ENCODE data around the gene STARD3.

The STARD3 gene

DNA sequence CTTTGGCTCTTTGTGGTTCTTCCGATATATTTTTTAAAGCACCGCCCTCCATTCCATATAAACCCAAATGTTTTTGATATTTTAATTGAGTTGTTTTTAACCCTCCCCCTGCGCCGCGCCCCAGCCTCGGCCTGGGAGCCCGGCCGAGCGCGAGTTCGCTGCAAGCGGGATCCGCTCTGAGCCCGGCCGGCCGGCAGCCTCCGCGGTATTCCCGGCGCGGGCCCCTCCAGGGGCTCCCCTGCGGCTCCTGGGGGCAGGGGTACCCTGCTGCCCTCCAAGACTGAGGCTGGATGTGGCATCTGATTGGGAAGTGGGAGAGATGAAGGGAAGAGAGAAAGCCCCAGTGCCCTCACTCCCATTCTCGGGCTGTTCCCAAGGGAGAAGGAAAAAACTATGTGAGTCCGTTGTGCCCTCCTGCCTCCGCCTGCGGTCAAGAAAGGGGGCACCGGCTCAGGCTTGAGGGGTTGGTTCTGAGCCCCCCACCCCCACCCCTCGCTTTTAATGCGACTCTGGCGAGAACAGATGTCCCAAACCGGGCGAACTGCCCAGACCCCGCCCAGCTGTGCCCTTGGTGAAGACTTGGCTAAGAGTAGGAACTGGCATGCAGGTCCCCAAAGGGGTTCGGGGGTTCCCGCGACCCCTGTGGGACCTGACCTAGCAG is 37.8 kb upstream of the STARD3 start:
- H3K4me1 ChIP-seq (ENCODE audit: control insufficient read depth in 1 of 2, insufficient read depth in 2 of 2, low read length in 2 of 2) = peaks cover 0 to 27% of the 10 kb centered on the region in 2 donors
- no peaks in the 10 kb centered on the region for H3K36me3 ChIP-seq (ENCODE audit: control insufficient read depth in 1 of 2, insufficient read depth in 2 of 2, low read length in 2 of 2)
- no peak overlapping the region for H3K27ac ChIP-seq (ENCODE audit: low read length)
- no peaks in the 10 kb centered on the region for H3K9me3 ChIP-seq (ENCODE audit: control insufficient read depth in 1 of 2, low read length in 2 of 2)
- H3K4me3 ChIP-seq (ENCODE audit: low read depth in 1 of 2, low read length in 2 of 2) = peak overlapping the region in 1 of 2 donors; percentile 4
- H3K27me3 ChIP-seq (ENCODE audit: low read depth, low read length) = peaks cover 94% of the 10 kb centered on the region

DNA sequence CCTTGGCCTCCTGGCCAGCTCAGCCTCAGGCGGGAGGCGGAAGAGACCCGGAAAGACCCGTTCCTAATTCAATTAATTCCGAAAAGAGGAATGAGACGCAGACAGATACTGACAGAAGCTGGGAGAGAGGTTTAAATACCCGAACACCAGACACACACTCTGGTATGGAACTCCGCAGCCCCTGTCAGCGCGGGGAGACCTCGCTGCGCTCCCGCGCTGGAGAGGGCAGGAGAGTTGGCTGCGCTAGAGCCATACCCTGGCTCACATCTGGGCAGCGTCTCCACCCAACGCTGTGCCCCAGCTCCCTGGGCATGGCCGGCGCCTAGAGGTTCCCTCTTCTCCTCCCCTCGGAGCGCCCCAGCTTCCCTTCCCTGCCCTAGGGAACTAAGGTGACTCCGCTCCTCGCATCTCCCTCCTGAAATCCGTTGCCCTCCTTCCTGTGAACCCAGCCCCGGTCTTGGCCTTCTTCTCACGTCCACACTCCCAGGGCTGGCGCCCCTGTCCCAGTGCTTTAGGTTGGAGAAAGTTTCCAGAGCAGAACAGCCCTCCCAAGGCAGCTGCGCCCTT is 37.2 kb upstream of the STARD3 start:
- Histone ChIP-seq H3K4me3 (ENCODE audit: low read depth in 1 of 2, low read length in 2 of 2) (no peak overlapping the region), H3K27ac (ENCODE audit: low read length) (no peak overlapping the region), H3K27me3 (ENCODE audit: low read depth, low read length) (peaks cover 95% of the 10 kb centered on the region), H3K36me3 (ENCODE audit: control insufficient read depth in 1 of 2, insufficient read depth in 2 of 2, low read length in 2 of 2) (no peaks in the 10 kb centered on the region), H3K9me3 (ENCODE audit: control insufficient read depth in 1 of 2, low read length in 2 of 2) (no peaks in the 10 kb centered on the region), H3K4me1 (ENCODE audit: control insufficient read depth in 1 of 2, insufficient read depth in 2 of 2, low read length in 2 of 2) (peaks cover 0 to 31% of the 10 kb centered on the region in 2 donors)

DNA sequence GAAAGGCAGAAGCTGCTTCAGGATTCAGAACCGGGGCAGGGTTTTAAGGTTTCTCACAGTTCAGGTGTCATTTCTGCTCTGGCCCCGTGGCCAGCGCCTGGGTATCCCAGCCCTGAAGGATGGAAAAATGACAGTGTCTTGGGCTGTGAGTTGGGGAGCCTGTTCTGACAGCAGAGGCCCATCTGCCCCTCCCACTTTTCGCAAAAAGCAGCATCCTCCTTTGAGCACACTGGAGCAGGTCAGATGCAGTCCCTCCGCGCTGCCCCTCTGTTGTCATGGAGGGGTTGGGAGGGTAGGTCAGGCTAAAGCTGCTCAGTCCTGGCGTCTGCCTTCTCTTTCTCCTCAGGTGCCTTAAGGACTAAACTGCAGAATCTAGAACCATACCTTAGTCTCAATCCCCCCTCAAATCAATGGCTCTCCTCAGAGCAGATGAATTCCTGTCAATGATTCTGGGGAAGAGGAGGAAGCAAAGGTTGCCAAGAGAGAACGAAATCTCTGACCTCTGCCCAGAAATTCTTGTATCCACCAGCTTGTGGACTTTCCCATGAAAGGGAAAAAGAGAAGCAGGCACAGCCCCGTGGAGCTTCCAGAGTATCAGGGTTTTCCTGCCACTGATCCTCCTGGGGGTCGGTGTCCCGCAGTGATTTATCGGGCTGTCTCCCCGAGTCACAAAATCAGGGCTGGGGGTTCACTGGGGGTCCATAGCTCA is 36.5 kb upstream of the STARD3 start:
- Histone ChIP-seq H3K4me1 (ENCODE audit: control insufficient read depth in 1 of 2, insufficient read depth in 2 of 2, low read length in 2 of 2) (peaks cover 0 to 38% of the 10 kb centered on the region in 2 donors), H3K27ac (ENCODE audit: low read length) (no peak overlapping the region), H3K4me3 (ENCODE audit: low read depth in 1 of 2, low read length in 2 of 2) (no peak overlapping the region), H3K27me3 (ENCODE audit: low read depth, low read length) (peaks cover 95% of the 10 kb centered on the region), H3K36me3 (ENCODE audit: control insufficient read depth in 1 of 2, insufficient read depth in 2 of 2, low read length in 2 of 2) (no peaks in the 10 kb centered on the region), H3K9me3 (ENCODE audit: control insufficient read depth in 1 of 2, low read length in 2 of 2) (no peaks in the 10 kb centered on the region)

DNA sequence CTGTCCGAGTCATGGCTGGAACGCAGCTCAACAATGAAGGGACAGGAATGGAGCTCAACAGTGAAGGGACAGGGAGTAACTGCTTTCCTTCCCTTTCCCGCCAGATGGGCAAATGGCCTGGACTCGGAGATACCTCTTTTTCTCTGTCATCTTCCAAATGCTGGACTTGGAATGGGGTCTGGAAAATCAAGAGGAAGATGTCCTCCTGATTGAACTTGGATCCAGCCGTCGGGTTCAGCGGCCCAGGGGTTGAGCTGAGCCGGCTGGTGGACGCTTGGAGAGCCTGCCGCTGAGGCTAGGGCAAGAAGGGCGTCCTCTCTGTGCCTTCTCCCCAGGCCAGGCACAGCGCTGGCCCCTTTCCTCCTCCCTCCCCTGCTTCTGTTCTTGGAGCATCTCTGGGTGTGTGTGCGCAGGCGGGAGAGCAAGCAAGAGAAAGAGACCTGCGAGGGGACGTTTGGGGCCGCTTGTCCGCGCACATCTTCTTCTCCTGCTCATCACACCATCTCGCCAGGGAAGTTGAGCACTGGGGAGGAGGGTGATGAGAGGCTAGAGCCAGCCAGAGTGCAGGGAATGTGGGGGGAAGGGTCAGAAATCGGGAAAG is 35.8 kb upstream of the STARD3 start:
- Histone ChIP-seq H3K27me3 (ENCODE audit: low read depth, low read length) (peaks cover 95% of the 10 kb centered on the region), H3K9me3 (ENCODE audit: control insufficient read depth in 1 of 2, low read length in 2 of 2) (no peaks in the 10 kb centered on the region), H3K4me1 (ENCODE audit: control insufficient read depth in 1 of 2, insufficient read depth in 2 of 2, low read length in 2 of 2) (peaks cover 0 to 45% of the 10 kb centered on the region in 2 donors), H3K36me3 (ENCODE audit: control insufficient read depth in 1 of 2, insufficient read depth in 2 of 2, low read length in 2 of 2) (no peaks in the 10 kb centered on the region), H3K27ac (ENCODE audit: low read length) (no peak overlapping the region), H3K4me3 (ENCODE audit: low read depth in 1 of 2, low read length in 2 of 2) (no peak overlapping the region)

DNA sequence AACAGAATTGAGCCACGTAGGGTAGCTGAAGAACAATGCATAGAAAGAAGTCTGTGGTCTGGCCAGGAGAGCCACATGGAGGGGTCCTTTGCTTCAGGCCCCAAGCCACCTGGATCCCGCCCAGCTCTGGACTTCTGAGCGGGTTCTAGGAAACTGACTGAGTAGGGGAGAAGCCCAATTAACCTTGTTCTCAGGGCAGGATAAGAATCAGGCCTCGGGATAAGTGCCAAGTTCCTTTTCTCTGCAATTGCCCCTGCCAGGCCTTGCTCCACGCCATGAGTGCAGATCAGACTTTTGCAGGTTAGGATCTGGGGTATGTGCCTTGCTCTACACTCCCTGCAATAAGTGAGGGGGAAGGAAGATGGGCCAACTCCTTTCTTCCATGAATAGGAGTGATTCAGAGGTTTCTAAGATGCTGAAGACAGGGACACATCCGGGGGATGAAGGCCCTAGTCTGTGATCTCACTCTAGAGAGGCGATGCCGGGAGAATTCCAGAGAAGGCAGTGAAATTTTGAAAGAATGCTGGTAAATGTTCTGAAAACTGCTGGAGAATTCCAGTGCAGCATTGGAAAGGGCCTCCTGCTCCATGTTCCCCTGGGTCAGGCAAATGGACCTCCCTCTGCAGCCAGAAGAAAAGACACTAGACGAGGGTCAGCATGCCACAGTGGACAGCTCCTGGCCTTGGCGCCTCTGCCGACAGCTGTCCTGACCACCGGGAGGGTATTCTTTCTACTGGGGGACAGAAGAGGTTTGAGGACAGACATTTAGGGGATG is 35.0 kb upstream of the STARD3 start:
- H3K4me3 ChIP-seq (ENCODE audit: low read depth in 1 of 2, low read length in 2 of 2) = no peak overlapping the region
- H3K36me3 ChIP-seq (ENCODE audit: control insufficient read depth in 1 of 2, insufficient read depth in 2 of 2, low read length in 2 of 2) = no peaks in the 10 kb centered on the region
- peaks cover 89% of the 10 kb centered on the region for H3K27me3 ChIP-seq (ENCODE audit: low read depth, low read length)
- no peak overlapping the region for H3K27ac ChIP-seq (ENCODE audit: low read length)
- H3K9me3 ChIP-seq (ENCODE audit: control insufficient read depth in 1 of 2, low read length in 2 of 2) = no peaks in the 10 kb centered on the region
- peaks cover 0 to 49% of the 10 kb centered on the region in 2 donors for H3K4me1 ChIP-seq (ENCODE audit: control insufficient read depth in 1 of 2, insufficient read depth in 2 of 2, low read length in 2 of 2)

DNA sequence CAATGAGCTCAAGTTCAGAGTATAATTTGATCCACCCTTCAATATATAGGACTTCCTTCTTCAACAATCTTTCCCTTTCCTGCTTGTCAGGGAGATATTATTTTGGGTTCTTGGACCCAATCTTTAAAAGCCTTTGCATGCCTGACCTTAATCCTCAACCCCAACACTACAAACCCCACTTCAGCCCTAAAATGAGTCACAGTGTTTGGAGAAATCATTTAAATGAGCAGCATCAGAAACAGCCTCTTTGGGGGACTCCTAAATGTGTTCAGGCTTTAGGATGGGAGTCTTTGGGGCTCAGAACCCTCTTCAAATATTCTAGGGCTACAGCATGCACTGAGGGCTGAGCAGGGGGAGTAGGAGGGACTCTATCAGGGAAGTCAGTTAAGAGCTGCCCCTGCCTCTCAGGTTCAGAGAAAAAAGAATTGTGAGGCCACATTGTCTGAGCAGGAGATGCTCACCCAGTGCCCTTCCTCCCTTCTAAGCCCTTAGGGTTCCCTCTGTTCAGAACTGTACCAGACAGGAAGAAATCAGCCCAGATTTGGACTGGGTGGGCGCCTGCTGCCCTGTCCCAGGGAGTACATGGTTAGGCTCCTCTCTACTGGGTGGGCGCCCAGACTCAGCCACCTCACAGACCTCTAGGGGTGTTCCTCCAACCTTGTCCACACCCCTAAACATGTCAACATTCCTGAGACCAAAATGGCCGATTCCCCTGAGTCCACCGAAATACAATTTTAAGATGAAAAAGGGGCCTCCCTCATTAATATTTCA is 34.2 kb upstream of the STARD3 start:
- peaks cover 83% of the 10 kb centered on the region for H3K27me3 ChIP-seq (ENCODE audit: low read depth, low read length)
- no peaks in the 10 kb centered on the region for H3K36me3 ChIP-seq (ENCODE audit: control insufficient read depth in 1 of 2, insufficient read depth in 2 of 2, low read length in 2 of 2)
- no peak overlapping the region for H3K27ac ChIP-seq (ENCODE audit: low read length)
- H3K9me3 ChIP-seq (ENCODE audit: control insufficient read depth in 1 of 2, low read length in 2 of 2) = no peaks in the 10 kb centered on the region
- no peak overlapping the region for H3K4me3 ChIP-seq (ENCODE audit: low read depth in 1 of 2, low read length in 2 of 2)
- H3K4me1 ChIP-seq (ENCODE audit: control insufficient read depth in 1 of 2, insufficient read depth in 2 of 2, low read length in 2 of 2) = peaks cover 0 to 55% of the 10 kb centered on the region in 2 donors

DNA sequence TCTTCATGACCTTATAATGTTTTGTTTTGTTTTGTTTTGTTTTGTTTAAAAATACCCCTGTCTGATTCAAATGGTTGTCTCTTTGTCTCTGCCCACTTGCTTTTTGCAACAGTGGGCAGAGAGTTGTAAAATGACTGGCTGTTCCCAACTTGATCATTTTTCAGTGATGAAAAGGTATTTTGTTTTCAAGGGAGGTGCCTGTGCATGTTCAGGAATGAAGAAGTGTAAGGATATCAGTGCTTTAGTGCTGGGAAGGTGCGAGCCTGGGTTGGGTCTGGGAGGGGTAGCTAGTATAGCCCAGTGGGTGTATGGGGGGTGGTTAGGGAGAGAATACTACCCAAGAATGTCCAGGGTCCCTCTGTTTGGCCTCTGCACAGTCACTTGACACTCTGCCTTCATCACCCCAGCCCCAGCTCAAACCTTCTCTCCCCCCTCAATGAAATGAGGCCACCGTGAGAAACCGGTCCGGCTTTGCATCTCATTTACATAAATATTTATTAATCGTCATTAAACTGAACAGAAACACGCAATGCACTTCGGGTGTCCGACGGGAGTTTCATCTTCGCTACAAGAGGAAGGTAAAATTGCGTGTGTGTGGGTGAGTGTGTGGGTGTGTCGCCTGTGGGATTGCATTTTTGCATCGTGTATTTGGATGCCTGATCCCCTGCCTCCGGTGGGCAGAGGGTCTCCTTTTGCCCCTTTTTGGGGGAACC is 33.5 kb upstream of the STARD3 start:
- no peak overlapping the region for H3K27ac ChIP-seq (ENCODE audit: low read length)
- H3K4me3 ChIP-seq (ENCODE audit: low read depth in 1 of 2, low read length in 2 of 2) = no peak overlapping the region
- H3K9me3 ChIP-seq (ENCODE audit: control insufficient read depth in 1 of 2, low read length in 2 of 2) = no peaks in the 10 kb centered on the region
- no peaks in the 10 kb centered on the region for H3K36me3 ChIP-seq (ENCODE audit: control insufficient read depth in 1 of 2, insufficient read depth in 2 of 2, low read length in 2 of 2)
- H3K4me1 ChIP-seq (ENCODE audit: control insufficient read depth in 1 of 2, insufficient read depth in 2 of 2, low read length in 2 of 2) = peaks cover 0 to 51% of the 10 kb centered on the region in 2 donors
- peaks cover 80% of the 10 kb centered on the region for H3K27me3 ChIP-seq (ENCODE audit: low read depth, low read length)

DNA sequence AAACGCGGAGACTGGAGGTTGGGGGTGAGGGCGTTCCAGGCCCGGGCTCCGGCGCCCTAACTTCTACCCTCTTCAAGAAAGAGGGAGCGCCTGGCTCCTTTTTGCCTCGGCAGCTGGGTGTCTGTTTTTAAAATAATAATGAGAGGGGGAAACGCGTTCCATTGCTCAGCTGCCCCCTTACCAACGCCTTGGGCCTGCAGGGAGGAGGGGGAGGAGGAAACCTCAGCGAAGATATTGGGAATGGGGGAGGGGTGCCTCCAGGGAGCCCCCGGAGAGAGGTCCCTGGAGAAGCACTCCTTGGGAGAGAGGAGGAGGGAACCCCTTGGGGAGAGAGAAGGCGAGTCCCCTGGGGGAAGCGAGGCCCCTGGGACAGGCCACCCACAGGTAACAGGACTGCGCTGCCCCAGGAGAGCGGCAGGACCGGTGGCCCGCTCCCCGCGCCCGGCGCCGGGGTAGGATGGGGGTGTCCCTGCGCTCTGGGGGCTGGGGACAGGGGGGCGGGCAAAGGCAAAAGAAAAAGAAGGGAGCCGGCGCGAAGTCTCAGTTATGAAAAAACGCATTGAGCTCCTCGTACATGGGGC is 31.9 kb upstream of the STARD3 start:
- Histone ChIP-seq H3K4me1 (ENCODE audit: control insufficient read depth in 1 of 2, insufficient read depth in 2 of 2, low read length in 2 of 2) (peaks cover 0 to 36% of the 10 kb centered on the region in 2 donors), H3K27me3 (ENCODE audit: low read depth, low read length) (peaks cover 74% of the 10 kb centered on the region), H3K4me3 (ENCODE audit: low read depth in 1 of 2, low read length in 2 of 2) (peak overlapping the region in 1 of 2 donors; percentile 45), H3K36me3 (ENCODE audit: control insufficient read depth in 1 of 2, insufficient read depth in 2 of 2, low read length in 2 of 2) (no peaks in the 10 kb centered on the region), H3K27ac (ENCODE audit: low read length) (no peak overlapping the region), H3K9me3 (ENCODE audit: control insufficient read depth in 1 of 2, low read length in 2 of 2) (no peaks in the 10 kb centered on the region)

DNA sequence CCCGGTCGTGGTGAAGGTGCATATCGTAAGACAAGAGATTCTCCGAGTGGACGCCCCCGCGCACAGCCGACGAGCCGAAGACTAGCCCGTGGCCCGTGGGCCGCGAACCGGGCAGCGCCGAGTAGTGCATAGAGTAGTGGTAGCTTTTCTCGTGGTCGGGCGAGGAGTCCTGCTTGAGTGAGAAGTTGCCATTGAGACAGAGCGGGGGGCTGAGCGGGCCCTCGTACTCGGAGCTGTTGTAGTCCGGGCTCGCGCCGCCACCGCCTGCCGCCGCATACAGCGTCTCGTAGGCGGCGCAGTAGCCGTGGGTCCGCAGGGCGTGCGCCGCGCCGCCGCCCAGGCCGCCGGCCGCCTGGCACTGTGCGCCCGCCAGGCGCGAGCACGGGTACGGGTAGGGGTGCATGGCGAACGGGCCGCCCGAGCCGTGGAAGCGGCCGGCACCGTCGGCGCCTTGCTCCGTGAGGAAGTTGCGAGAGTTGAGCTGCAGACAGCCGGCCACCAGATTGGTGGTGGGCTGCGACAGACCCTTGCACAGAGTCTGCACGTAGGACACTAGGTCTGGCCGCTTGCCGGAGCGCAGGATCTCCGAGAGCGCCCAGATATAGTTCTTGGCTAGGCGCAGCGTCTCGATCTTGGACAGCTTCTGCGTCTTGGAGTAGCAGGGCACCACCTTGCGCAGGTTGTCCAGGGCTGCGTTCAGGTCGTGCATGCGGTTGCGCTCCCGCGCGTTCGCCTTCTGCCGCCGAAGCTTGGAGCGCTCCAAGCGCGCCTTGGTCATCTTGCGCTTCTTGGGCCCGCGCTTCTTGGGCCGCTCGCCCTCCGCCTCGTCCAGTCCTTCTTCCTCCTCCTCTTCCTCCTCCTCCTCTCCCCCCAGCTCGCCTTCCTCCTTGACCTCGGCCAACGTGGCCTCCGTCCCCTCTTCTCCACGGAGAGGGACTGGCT is 31.2 kb upstream of the STARD3 start:
- Histone ChIP-seq H3K27me3 (ENCODE audit: low read depth, low read length) (peaks cover 66% of the 10 kb centered on the region), H3K9me3 (ENCODE audit: control insufficient read depth in 1 of 2, low read length in 2 of 2) (no peaks in the 10 kb centered on the region)

More for the DNA sequence above, 31.2 kb upstream of the STARD3 start:
- H3K27ac ChIP-seq (ENCODE audit: low read length) = no peak overlapping the region
- H3K4me3 ChIP-seq (ENCODE audit: low read depth in 1 of 2, low read length in 2 of 2) = peak overlapping the region in 1 of 2 donors; percentile 45
- H3K4me1 ChIP-seq (ENCODE audit: control insufficient read depth in 1 of 2, insufficient read depth in 2 of 2, low read length in 2 of 2) = peaks cover 0 to 36% of the 10 kb centered on the region in 2 donors
- H3K36me3 ChIP-seq (ENCODE audit: control insufficient read depth in 1 of 2, insufficient read depth in 2 of 2, low read length in 2 of 2) = no peaks in the 10 kb centered on the region

Data from muscle layer of duodenum (tissue), 2 donors.